ENCODE results near the gene HIPK4. TPM values are rescaled to one million over a fixed set of nuclear protein-coding genes. Genes with fewer than 3 reads are reported as not detected.

The HIPK4 gene
- total and polyA plus RNA-seq, 4 donors: 0.02 to 0.17 TPM; not detected in 2

DNA sequence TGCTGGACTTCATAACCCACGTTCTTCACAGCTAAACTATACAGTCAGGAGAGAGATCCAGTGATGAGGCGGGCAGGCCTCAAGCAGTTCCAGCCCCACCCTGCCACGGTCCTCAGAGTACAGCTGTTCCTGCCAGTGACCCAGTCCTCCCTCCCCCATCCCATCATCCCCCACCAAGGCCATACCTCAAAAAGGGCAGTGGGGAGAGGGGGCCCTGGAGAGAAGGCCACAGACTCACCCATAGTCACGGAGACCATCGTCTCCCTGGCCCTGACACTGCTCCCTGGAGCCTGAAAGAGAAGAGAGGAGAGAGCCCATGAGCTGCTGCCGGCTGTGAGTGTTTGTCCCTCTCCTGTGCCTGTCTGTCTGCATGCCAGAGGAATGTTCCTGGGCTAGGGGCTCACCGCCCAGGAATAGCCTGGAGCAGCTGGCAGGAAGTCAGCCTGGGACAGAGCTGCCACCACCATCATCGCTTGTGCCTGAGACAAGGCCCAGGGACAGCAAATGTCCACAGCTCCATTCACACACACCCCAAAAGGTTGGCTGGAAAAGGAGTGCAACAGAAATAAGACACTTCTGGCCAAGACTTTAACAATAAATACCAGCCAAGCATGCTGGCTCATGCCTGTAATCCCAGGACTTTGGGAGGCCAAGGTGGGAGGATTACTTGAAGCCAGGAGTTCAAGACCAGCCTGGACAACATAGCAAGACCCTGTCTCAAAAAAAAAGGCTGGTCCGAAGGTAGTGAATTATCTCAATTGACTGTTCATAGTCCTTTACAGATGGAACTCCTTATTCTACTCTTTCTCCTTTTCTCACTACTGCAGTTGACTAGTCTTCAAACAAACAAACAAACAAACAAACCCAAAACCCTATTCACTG is 48.1 kb downstream of the HIPK4 start:
- no peak overlapping the region for H3K27ac ChIP-seq (ENCODE audit: low read depth in 1 of 2, low read length in 2 of 2)
- 89% methylated on average over 9 of the region's 9 CpGs for WGBS
- no peaks in the 10 kb centered on the region for H3K9me3 ChIP-seq (ENCODE audit: control insufficient read depth in 4 of 4, low read length in 3 of 4)
- H3K9ac ChIP-seq (ENCODE audit: low read depth in 1 of 2, low read length in 2 of 2): no peak overlapping the region
- no peak for DNase-seq (ENCODE audit: low spot score)
- H3K4me3 ChIP-seq (ENCODE audit: low read depth in 1 of 3, low read length in 3 of 3): no peak overlapping the region
- peaks cover 0 to 2% (median 0%) of the 10 kb centered on the region in 4 donors for H3K4me1 ChIP-seq (ENCODE audit: control insufficient read depth in 4 of 4, insufficient read depth in 4 of 4, low read length in 3 of 4)
- TF ChIP-seq EGR1 (IDR thresholded peaks at IDR 0.05; ENCODE audit: low read depth in 2 of 2) (no peak), GABPA (IDR thresholded peaks at IDR 0.05 in 1 of 2, conservative IDR thresholded peaks at IDR 0.05 in 1 of 2) (no peak), FOXA2 (IDR thresholded peaks at IDR 0.05) (no peak), RAD21 (IDR thresholded peaks at IDR 0.05) (no peak), MAX (IDR thresholded peaks at IDR 0.05) (no peak), SP1 (IDR thresholded peaks at IDR 0.05) (no peak), RXRA (IDR thresholded peaks at IDR 0.05) (no peak), NR2F2 (IDR thresholded peaks at IDR 0.05) (no peak), YY1 (IDR thresholded peaks at IDR 0.05) (no peak), HNF4A (conservative IDR thresholded peaks at IDR 0.05) (no peak), HNF4G (IDR thresholded peaks at IDR 0.05) (no peak), TAF1 (conservative IDR thresholded peaks at IDR 0.05) (no peak), JUND (IDR thresholded peaks at IDR 0.05) (no peak)
- TF ChIP-seq, protein P1, sequence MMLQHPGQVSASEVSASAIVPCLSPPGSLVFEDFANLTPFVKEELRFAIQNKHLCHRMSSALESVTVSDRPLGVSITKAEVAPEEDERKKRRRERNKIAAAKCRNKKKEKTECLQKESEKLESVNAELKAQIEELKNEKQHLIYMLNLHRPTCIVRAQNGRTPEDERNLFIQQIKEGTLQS (IDR thresholded peaks at IDR 0.05): no peak
- TF ChIP-seq, protein P2, sequence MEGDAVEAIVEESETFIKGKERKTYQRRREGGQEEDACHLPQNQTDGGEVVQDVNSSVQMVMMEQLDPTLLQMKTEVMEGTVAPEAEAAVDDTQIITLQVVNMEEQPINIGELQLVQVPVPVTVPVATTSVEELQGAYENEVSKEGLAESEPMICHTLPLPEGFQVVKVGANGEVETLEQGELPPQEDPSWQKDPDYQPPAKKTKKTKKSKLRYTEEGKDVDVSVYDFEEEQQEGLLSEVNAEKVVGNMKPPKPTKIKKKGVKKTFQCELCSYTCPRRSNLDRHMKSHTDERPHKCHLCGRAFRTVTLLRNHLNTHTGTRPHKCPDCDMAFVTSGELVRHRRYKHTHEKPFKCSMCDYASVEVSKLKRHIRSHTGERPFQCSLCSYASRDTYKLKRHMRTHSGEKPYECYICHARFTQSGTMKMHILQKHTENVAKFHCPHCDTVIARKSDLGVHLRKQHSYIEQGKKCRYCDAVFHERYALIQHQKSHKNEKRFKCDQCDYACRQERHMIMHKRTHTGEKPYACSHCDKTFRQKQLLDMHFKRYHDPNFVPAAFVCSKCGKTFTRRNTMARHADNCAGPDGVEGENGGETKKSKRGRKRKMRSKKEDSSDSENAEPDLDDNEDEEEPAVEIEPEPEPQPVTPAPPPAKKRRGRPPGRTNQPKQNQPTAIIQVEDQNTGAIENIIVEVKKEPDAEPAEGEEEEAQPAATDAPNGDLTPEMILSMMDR (IDR thresholded peaks at IDR 0.05; ENCODE audit: low read depth, low read length, missing input control): no peak
- TF ChIP-seq, protein P3, sequence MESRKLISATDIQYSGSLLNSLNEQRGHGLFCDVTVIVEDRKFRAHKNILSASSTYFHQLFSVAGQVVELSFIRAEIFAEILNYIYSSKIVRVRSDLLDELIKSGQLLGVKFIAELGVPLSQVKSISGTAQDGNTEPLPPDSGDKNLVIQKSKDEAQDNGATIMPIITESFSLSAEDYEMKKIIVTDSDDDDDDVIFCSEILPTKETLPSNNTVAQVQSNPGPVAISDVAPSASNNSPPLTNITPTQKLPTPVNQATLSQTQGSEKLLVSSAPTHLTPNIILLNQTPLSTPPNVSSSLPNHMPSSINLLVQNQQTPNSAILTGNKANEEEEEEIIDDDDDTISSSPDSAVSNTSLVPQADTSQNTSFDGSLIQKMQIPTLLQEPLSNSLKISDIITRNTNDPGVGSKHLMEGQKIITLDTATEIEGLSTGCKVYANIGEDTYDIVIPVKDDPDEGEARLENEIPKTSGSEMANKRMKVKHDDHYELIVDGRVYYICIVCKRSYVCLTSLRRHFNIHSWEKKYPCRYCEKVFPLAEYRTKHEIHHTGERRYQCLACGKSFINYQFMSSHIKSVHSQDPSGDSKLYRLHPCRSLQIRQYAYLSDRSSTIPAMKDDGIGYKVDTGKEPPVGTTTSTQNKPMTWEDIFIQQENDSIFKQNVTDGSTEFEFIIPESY (IDR thresholded peaks at IDR 0.05): no peak
- TF ChIP-seq, protein P4, sequence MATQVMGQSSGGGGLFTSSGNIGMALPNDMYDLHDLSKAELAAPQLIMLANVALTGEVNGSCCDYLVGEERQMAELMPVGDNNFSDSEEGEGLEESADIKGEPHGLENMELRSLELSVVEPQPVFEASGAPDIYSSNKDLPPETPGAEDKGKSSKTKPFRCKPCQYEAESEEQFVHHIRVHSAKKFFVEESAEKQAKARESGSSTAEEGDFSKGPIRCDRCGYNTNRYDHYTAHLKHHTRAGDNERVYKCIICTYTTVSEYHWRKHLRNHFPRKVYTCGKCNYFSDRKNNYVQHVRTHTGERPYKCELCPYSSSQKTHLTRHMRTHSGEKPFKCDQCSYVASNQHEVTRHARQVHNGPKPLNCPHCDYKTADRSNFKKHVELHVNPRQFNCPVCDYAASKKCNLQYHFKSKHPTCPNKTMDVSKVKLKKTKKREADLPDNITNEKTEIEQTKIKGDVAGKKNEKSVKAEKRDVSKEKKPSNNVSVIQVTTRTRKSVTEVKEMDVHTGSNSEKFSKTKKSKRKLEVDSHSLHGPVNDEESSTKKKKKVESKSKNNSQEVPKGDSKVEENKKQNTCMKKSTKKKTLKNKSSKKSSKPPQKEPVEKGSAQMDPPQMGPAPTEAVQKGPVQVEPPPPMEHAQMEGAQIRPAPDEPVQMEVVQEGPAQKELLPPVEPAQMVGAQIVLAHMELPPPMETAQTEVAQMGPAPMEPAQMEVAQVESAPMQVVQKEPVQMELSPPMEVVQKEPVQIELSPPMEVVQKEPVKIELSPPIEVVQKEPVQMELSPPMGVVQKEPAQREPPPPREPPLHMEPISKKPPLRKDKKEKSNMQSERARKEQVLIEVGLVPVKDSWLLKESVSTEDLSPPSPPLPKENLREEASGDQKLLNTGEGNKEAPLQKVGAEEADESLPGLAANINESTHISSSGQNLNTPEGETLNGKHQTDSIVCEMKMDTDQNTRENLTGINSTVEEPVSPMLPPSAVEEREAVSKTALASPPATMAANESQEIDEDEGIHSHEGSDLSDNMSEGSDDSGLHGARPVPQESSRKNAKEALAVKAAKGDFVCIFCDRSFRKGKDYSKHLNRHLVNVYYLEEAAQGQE (IDR thresholded peaks at IDR 0.05): no peak
- H3K27me3 ChIP-seq (ENCODE audit: control insufficient read depth in 4 of 4, insufficient read depth in 4 of 4, low read length in 3 of 4): no peaks in the 10 kb centered on the region
- H3K36me3 ChIP-seq (ENCODE audit: control insufficient read depth in 4 of 4, insufficient read depth in 3 of 4, low read depth in 1 of 4, low read length in 3 of 4): peaks cover 0 to 7% (median 2%) of the 10 kb centered on the region in 4 donors

Data from liver (tissue), 9 donors.